ENCODE results near the gene NME9.

- TF ChIP-seq CTCF (IDR thresholded peaks at IDR 0.05) (no peak), POLR2A (IDR thresholded peaks at IDR 0.05; ENCODE audit: low read depth) (no peak), POLR2AphosphoS5 (IDR thresholded peaks at IDR 0.05) (no peak), EP300 (IDR thresholded peaks at IDR 0.05) (no peak)
Observed at GRCh38 chr3:138376663-138377062, 47.0 kb upstream of the NME9 start.

All from esophagus muscularis mucosa (tissue), 4 donors.